GM06990 (cell line): ENCODE results near the gene FUT3.

ENCODE experiments used
- DNase-seq: peaks from one replicate; pipeline ENCODE4 v3.0.0-alpha.2; 2011; ENCODE audit not compliant: insufficient read length; ENCODE audit errors: extremely low read depth
- H3K27me3 ChIP-seq: replicated peaks from 2 replicates; pipeline ENCODE4 v1.6.0; 2011; ENCODE audit warnings: low read length; ENCODE audit not compliant: control insufficient read depth, insufficient read depth
- H3K36me3 ChIP-seq: 2 replicates; pipeline ENCODE4 v1.5.1; 2011; ENCODE audit warnings: low read length; ENCODE audit not compliant: control insufficient read depth, insufficient read depth
- H3K4me3 ChIP-seq: replicated peaks from 2 replicates; pipeline ENCODE4 v1.5.1; 2011; ENCODE audit warnings: low read depth, mild to moderate bottlenecking, control low read depth, low read length
- CTCF ChIP-seq: IDR thresholded peaks from 2 replicates; pipeline ENCODE4 v1.5.1; 2011; ENCODE audit warnings: low read length, control low read depth, mild to moderate bottlenecking, inconsistent platforms; ENCODE audit not compliant: insufficient read depth, poor library complexity, severe bottlenecking

The FUT3 gene

GRCh38 chr19:5801796-5802619 lies 49.2 kb downstream of the FUT3 start:
- Histone ChIP-seq H3K27me3 (peaks cover 3% of the 10 kb centered on the region; the same call in 1 of the 2 replicates), H3K4me3 (no peak overlapping the region), H3K36me3 (no peaks in the 10 kb centered on the region)
- no peak for DNase-seq
- TF ChIP-seq CTCF: no peak

- no peak for TF ChIP-seq CTCF
- no peak overlapping the region for H3K4me3 ChIP-seq
- DNase-seq: no peak
- H3K27me3 ChIP-seq: peaks cover 3% of the 10 kb centered on the region; the same call in 1 of the 2 replicates
- no peaks in the 10 kb centered on the region for H3K36me3 ChIP-seq
Measured at GRCh38 chr19:5800361-5801270, 50.6 kb downstream of the FUT3 start.

- Histone ChIP-seq H3K27me3 (peaks cover 3% of the 10 kb centered on the region; the same call in 1 of the 2 replicates), H3K36me3 (no peaks in the 10 kb centered on the region), H3K4me3 (no peak overlapping the region)
- no peak for DNase-seq
- no peak for TF ChIP-seq CTCF
Measured at GRCh38 chr19:5799247-5800241, 51.7 kb downstream of the FUT3 start.

GRCh38 chr19:5798244-5798643 lies 53.0 kb downstream of the FUT3 start:
- peaks cover 3% of the 10 kb centered on the region; the same call in 1 of the 2 replicates for H3K27me3 ChIP-seq

More at GRCh38 chr19:5798244-5798643, 53.0 kb downstream of the FUT3 start:
- Histone ChIP-seq H3K36me3 (no peaks in the 10 kb centered on the region), H3K4me3 (no peak overlapping the region)
- no peak for DNase-seq
- TF ChIP-seq CTCF: no peak
